ENCODE results near the gene PCCA.

The PCCA gene

DNA sequence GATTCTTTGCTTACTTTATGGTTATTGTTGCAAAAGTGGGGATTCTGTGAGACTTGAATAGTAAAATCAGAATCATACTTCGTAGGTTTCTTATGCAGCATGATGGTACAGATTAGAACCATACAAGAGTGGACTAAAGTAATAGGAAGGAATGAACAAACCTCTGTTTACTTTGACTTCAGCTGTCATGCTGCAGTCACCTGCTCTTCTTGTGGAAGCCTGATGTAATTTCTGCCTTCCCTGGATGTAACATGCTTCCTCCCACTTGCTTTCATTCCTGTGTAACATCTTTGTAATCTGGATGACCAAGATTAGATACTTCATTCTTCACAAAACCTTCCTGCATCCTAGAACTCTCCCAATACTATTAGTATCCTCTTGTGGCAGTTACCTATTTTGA is 235.0 kb downstream of the PCCA start:
- DNase-seq, result no peak

DNA sequence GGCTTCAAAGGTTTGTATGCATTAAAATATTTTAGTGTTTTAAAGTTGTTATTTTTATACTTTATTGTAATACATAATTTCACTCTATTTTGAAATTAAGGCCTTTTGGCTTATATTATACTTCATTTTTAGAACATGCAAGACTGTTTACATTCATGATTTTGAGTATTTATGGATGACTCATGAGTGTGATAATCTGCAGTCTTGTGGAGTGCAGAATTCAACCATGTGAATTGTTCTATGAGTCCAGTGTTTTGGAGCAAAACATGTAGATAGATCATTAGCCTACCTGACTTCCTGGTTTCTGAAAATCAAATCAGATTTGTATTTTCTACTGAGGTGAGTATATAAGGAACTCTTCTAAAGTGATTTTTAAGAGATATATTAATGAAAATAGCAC is 241.8 kb downstream of the PCCA start:
- DNase-seq, result no peak

GRCh38 chr13:100333141-100333540 is 244.2 kb downstream of the PCCA start:
- no peak for DNase-seq

GRCh38 chr13:100334214-100334613 is 245.3 kb downstream of the PCCA start:
- DNase-seq, result no peak

DNA sequence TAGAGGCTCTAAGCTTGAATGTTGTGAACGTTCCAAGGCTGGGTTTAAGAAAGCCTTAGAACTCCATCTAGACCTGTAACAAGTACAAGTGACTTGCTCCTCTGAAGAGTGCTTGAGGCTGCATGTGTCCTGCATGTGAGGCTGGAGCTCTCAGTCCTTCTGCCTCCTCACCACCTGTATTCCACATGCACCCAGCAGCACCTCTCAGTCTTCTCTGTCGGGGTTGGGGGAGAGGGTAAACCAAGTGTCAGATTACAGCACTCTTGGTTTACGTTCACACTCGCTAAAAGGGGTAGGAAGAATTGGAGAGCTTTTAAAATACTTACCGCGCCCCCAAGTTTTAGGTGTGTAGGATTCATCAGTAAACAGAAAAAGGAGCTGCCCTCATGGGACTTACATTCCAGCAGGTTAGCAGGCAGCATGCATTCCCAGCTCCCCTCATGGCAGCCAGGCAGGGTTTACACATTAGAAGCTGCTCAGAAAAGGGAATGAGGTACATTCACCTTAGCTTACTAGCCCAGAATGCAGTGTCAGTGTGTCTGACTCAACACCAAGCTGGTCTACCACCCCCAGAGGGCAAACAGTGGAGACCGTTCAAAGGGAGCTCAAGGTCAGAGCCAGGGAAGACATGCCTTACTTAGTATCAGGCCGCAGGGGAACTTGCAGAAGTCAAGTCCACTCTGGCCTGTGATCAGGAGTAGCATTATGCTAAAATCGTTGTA is 248.1 kb downstream of the PCCA start:
- no peak for DNase-seq

GRCh38 chr13:100338275-100338674 is 249.4 kb downstream of the PCCA start:
- DNase-seq, result no peak

DNA sequence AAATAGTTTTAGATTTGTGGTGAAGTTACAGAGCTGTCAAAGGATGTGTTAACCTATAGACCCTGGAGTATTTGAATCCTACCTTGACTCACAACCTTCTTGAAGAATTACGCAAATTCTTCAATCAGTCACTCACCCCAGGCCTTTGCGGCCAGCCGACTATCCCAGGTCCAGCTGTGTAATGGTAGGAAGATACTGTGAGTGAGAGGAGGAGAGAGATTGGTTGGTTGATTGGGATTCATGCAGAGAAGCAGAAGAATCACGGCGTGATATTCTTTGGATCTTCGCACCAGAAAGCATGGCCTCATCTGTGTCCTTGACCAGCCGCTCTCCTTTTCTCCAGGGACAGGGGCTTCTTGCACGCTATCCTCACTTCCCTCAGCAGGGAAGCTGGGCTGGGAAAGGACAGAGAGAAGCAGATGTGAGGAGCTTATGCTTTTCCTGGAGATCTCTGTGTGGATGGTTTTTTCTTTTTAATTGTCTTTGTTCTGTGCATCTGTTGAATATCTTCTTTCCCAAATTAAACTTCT is 250.6 kb downstream of the PCCA start:
- no peak for DNase-seq

DNA sequence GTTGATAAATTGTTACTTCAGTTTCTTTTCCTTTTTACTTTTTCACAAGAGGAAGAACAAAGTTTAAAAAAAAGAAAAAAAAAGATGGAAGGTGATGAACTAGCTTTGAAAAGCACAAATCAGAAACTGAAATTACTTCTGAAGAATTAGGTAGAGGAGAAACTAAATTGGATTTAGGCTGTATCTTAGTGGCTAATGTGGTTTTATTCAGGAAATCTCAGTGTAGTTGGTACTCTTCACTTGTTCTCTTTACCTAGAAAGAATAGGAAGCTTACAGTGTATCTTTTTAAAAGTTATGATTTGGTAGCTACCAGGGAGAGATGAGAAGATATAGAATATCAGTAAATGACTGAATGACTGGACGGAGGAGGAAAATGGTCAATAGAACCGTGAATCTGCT is 252.0 kb downstream of the PCCA start:
- no peak for DNase-seq

GRCh38 chr13:100341327-100341726 is 252.4 kb downstream of the PCCA start:
- no peak for DNase-seq

DNA sequence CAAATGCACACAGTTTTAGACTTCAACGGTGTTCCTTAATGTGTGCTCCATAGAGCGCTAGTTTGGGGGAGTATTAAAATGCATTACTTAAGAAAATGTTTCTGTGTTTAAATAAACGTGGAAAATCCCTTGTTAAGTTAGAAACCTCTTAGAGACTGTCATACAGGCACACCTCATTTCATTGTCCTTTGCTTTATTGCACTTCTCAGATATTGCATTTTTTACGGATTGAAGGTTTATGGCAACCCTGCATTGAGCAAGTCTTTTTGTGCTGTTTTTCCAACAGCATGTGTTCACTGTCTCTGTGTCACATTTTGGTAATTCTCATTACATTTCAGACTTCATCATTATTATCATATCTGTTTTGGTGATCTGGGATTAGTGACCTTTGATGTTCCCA is 255.7 kb downstream of the PCCA start:
- no peak for DNase-seq

DNA sequence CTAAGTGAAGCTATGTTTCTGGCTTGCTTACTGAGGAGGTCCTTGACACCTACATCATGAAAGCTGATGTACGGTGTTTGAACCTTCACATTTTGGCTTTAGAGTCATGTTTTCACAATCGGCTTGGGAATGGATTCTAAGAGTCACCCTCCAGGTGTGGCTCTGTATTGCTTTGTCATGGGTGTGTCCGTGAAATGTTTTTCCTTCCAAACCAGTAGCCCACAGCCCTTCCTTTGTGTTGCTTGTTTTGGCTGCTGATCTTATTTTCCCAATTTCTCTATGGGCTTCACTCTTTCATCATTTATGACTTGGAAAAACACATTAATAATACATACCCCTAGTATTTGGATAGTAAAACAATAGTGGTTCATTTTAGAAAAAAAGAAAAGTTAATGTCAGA is 259.1 kb downstream of the PCCA start:
- peak; percentile 52 for DNase-seq

DNA sequence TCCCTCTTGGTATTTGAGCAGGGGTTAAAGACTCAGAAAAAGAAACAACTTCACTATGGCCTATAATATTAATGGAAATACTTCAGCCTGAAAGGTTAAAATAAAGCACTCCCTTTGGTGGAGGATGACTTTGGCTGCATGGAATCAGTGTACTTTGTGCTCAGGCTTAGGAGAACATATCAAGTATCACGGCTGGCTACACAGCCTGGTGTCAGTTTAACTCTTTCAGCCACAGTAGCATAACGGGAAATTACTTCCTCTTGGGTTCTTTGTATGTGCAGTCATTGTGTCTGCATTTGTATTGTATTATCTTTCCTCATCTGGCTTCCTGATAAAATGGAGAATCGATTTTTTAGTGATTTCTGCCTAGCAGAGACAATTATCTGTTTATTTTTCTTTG is 260.7 kb downstream of the PCCA start:
- DNase-seq, result peak; percentile 82

- no peak for DNase-seq
These were observed 261.7 kb downstream of the PCCA start for GRCh38 chr13:100350601-100351000.

GRCh38 chr13:100356426-100356825 is 267.5 kb downstream of the PCCA start:
- no peak for DNase-seq

DNA sequence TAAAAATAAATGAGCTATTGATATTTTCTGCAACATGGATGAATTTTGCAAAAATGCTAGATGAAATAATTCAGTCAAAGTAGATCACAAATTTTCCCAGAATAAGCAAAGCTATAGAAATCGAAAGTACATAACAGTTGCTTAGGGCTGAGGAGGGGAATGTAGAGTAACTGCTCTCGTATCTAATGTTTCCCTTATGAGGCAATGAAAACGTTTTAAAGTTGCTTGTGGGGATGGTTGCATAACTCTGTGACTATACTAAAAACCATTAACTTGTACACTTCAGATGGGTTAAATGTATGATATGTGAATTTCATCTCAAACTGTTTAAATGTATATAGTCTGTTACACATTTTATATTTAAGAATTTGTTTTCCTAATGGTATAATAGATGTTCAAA is 268.0 kb downstream of the PCCA start:
- no peak for DNase-seq

- no peak for DNase-seq
These were observed 268.9 kb downstream of the PCCA start for GRCh38 chr13:100357764-100358163.

- DNase-seq, result no peak
These were observed 272.6 kb downstream of the PCCA start for GRCh38 chr13:100361504-100361903.

DNA sequence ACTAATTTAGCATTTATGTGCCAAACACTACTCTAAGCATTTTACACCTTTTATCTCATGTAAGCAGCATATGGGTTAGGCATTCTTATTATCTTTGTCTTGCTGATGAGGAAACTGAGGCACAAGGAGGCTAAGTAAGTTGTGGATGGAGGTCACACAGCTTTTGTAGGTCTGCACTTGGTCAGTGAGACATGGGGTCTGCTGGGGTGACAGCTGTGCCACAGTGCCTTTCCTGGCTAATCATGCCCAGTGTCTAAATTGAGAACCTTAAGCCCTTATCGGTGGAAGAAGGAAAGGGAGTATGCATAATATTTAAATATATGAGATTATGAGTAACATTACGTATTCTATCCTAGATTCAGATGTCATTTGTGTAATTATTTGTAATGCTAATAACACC is 273.5 kb downstream of the PCCA start:
- DNase-seq, result no peak

DNA sequence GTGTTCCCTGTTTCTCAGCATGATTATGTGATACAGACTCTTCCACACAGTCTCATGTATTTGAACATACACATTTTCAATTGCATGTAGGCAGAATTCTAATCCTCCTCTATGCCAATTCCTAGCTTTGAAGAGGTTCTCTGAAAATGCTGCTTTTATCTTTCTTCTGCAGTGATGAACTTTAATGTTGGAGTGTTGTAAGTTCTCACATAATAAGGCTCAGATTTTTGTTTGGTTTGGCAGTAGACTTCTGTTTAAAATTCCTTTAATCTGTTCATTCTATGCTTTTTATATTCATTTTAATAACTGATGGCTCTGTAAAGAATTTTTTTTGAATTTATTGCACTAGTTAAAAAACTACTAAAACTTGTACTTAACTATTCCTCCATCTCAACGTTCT is 273.9 kb downstream of the PCCA start:
- DNase-seq, result no peak

- DNase-seq, result no peak
These were observed 274.4 kb downstream of the PCCA start for GRCh38 chr13:100363285-100363711.

DNA sequence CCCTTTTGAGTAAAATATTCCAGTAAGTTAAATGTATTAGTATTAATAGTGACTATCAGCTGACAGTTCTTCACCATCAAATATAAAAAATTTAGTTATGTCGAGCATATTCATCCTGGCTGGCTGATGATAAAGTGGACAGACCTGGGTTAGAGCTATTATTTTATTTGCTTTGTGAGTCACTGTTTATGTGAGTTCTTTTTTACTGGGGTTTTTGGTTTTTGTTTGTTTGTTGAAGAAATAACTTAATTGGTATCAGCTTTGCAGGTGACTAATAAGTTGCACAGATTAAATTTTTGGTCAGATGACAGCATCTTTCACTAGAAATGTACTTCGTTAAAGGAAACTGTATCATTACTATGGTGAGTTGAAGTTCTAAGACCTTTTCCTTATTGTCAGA is 275.0 kb downstream of the PCCA start:
- DNase-seq, result no peak

DNA sequence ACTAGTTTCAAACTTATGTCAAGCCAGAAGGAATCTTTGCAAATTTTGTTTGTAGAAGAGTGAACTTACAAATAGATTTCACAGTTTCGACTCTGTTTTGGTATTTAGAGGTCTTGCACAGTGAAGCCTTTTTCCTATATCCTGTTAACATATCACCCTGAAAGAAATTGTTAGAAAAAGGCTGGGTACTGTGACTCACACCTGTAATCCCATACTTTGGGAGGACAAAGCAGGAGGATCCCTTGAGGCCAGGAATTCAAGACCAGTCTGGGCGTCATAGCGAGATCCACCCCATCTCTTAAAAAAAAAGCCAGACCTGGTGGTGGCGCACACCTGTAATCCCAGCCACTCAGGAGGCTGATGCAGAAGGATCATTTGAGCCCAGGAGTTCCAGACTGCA is 275.7 kb downstream of the PCCA start:
- no peak for DNase-seq

DNA sequence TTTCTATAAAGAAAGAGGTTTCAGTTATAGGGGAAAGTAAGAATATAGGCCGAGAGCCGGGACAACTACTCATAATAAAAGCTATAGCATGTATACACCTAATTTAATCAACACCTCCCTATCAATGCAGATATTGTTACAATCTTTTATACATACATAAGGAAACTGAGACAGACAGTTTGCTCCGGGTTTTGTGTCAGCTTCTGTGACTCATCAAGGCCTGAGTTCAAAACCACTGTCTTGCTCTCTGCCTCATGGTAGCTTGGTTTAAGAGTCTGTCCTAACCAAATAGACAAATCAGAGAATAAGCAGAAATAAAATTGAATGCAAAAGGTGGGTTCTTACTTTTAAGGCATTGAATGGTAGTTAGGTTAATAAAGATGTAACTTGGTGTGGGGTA is 276.8 kb downstream of the PCCA start:
- no peak for DNase-seq

DNA sequence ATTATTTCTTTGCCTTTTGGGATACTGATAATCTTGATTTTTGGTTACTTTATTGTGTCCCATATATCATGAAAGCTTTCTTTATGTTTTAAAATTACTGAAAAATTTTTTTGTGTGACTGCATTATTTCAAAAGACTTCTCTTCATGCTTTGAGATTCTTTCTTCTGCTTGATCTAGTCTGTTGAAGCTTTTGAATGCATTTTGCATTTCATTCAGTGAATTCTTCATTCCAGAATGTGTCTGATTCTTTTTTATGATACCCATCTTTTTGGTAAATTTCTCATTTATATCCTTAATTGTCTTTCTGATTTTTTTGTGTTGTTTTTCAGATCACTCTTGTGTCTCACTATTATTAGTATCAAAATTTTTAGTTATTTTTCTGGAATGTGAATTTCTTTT is 289.6 kb downstream of the PCCA start:
- no peak for DNase-seq

GRCh38 chr13:100381595-100382224 is 292.8 kb downstream of the PCCA start:
- DNase-seq, result no peak

All from DMS153 (cell line).